ENCODE measurements around the gene AGTR1. TPM values are rescaled to one million over a fixed set of nuclear protein-coding genes. Genes with fewer than 3 reads are reported as not detected.

AGTR1 gene
- polyA plus RNA-seq, 2 of the 4 experiments (the other 2 are of a cell fraction) = 0.92 to 3.1 TPM

- CTCF ChIA-PET = interaction anchor here (2.1 kb wide), 1 partner anchor 332 kb away, joined by 9 read pairs; no protein-coding TSS in a partner anchor
- 89% methylated on average over 1 of the region's 1 CpG for WGBS (ENCODE audit: missing lambda C conversion rate)
Measured at GRCh38 chr3:148711981-148712666, 14.4 kb downstream of the AGTR1 start.

GRCh38 chr3:148714521-148714920 lies 16.8 kb downstream of the AGTR1 start:
- H3K4me2 ChIP-seq = no peak overlapping the region
- no peak for ATAC-seq
- CTCF ChIA-PET = interaction anchor here (7.1 kb wide), 1 partner anchor 334 kb away, joined by 83 read pairs; no protein-coding TSS in a partner anchor

More at GRCh38 chr3:148711981-148712666, 14.4 kb downstream of the AGTR1 start:
- POLR2A ChIA-PET = no interaction called here
- Histone ChIP-seq H3K4me2 (no peak overlapping the region), H3K4me1 (peaks cover 13% of the 10 kb centered on the region; the same call in 2 of the 3 replicates), H3K27ac (no peak overlapping the region), H3K4me3 (no peak overlapping the region), H3K9me3 (no peaks in the 10 kb centered on the region)
- ATAC-seq (no peak), DNase-seq (ENCODE audit: low read depth in 1 of 2, low spot score in 1 of 2) (no peak), FAIRE-seq (no peak)
- TF ChIP-seq USF2 (IDR thresholded peaks at IDR 0.05) (no peak), FOSL2 (IDR thresholded peaks at IDR 0.05) (no peak), FOSL2 (CRISPR knock-in tag; IDR thresholded peaks at IDR 0.05) (peak; percentile 9; the same call in 1 of the 2 replicates)

GRCh38 chr3:148716657-148717056 lies 19.0 kb downstream of the AGTR1 start:
- Histone ChIP-seq H3K4me3 (no peak overlapping the region), H3K27ac (no peak overlapping the region), H3K4me2 (peak overlapping the region; percentile 39; the same call in 2 of the 3 replicates), H3K4me1 (peaks cover 13% of the 10 kb centered on the region; the same call in 2 of the 3 replicates), H3K9me3 (no peaks in the 10 kb centered on the region)
- CTCF ChIA-PET = interaction anchor here (7.1 kb wide), 1 partner anchor 336 kb away, joined by 83 read pairs; no protein-coding TSS in a partner anchor
- POLR2A ChIA-PET = no interaction called here
- peak; percentile 62 to 72; a peak in 3 of 6 replicates for ATAC-seq
- no peak for DNase-seq (ENCODE audit: low read depth in 1 of 2, low spot score in 1 of 2)
- peak; percentile 84 for FAIRE-seq
- WGBS (ENCODE audit: missing lambda C conversion rate) = 50% methylated on average over 1 of the region's 1 CpG
- no peak for TF ChIP-seq KDM1A (IDR thresholded peaks at IDR 0.05; ENCODE audit: low read depth)
- TF ChIP-seq ZC3H11A (IDR thresholded peaks at IDR 0.05) = no peak
- no peak for TF ChIP-seq PBX3 (IDR thresholded peaks at IDR 0.05)
- no peak for TF ChIP-seq HEYL (CRISPR knock-in tag; IDR thresholded peaks at IDR 0.05)
- TF ChIP-seq POLR2AphosphoS2 (conservative IDR thresholded peaks at IDR 0.05; ENCODE audit: low read length) = no peak
- no peak for TF ChIP-seq HES2 (IDR thresholded peaks at IDR 0.05)
- TF ChIP-seq NFE2L2 (conservative IDR thresholded peaks at IDR 0.05; ENCODE audit: low read length) = no peak
- TF ChIP-seq HOXB5 (CRISPR knock-in tag; IDR thresholded peaks at IDR 0.05) = no peak
- TF ChIP-seq ZFP36 (IDR thresholded peaks at IDR 0.05; ENCODE audit: borderline replicate concordance, partially characterized antibody) = no peak
- no peak for TF ChIP-seq SMC3 (IDR thresholded peaks at IDR 0.05)
- no peak for TF ChIP-seq ZSCAN20 (CRISPR knock-in tag; IDR thresholded peaks at IDR 0.05)
- TF ChIP-seq TP53 (CRISPR knock-in tag; IDR thresholded peaks at IDR 0.05) = no peak
- no peak for TF ChIP-seq BCL3 (IDR thresholded peaks at IDR 0.05)
- no peak for TF ChIP-seq HOXB13 (CRISPR knock-in tag; IDR thresholded peaks at IDR 0.05; ENCODE audit: low read depth)

More at GRCh38 chr3:148714521-148714920, 16.8 kb downstream of the AGTR1 start:
- DNase-seq (ENCODE audit: low read depth in 1 of 2, low spot score in 1 of 2) = no peak
- 91% methylated on average over 1 of the region's 1 CpG for WGBS (ENCODE audit: missing lambda C conversion rate)
- no peak overlapping the region for H3K4me3 ChIP-seq
- TF ChIP-seq HES2 (IDR thresholded peaks at IDR 0.05) (no peak), CBX8 (IDR thresholded peaks at IDR 0.05) (no peak), POLR2A (IDR thresholded peaks at IDR 0.05; ENCODE audit: low read length) (no peak), CHD4 (IDR thresholded peaks at IDR 0.05; ENCODE audit: borderline replicate concordance) (no peak), ELK1 (IDR thresholded peaks at IDR 0.05; ENCODE audit: low read depth, low read length) (no peak), CTCF (IDR thresholded peaks at IDR 0.05) (no peak), RARB (CRISPR knock-in tag; IDR thresholded peaks at IDR 0.05) (no peak)
- H3K27ac ChIP-seq = no peak overlapping the region
- peaks cover 13% of the 10 kb centered on the region; the same call in 2 of the 3 replicates for H3K4me1 ChIP-seq
- no peaks in the 10 kb centered on the region for H3K9me3 ChIP-seq
- FAIRE-seq = no peak
- POLR2A ChIA-PET = no interaction called here
